GM04504 (cell line): Measurements from ENCODE around the gene MDH1.
"Not testable (repeated sequence)": the region's sequence is repeated elsewhere in the genome, so short reads cannot be mapped to it uniquely, and the experiment has no call there.

Experiments
- DNase-seq: peaks from one replicate; pipeline ENCODE4 v3.0.0-alpha.2; 2012; ENCODE audit warnings: low read depth

The MDH1 gene

GRCh38 chr2:63589148-63589958, 590 bp downstream of the MDH1 start:
- DNase-seq, result no peak

GRCh38 chr2:63590626-63591408, 2.1 kb downstream of the MDH1 start:
- DNase-seq, result no peak

GRCh38 chr2:63591566-63592175, 2.9 kb downstream of the MDH1 start:
- DNase-seq, result no peak

GRCh38 chr2:63594660-63595059, 5.9 kb downstream of the MDH1 start:
- DNase-seq, result no peak

- DNase-seq, result no peak
Measured at GRCh38 chr2:63596401-63596883, 7.7 kb downstream of the MDH1 start.

GRCh38 chr2:63598981-63599380, 10.2 kb downstream of the MDH1 start:
- no peak for DNase-seq

GRCh38 chr2:63600881-63601460, 12.2 kb downstream of the MDH1 start:
- no peak for DNase-seq

- DNase-seq, result no peak
Measured at GRCh38 chr2:63604666-63605065, 15.9 kb downstream of the MDH1 start.

- DNase-seq, result peak; percentile 39
Measured at GRCh38 chr2:63608865-63609264, 20.1 kb downstream of the MDH1 start.

- DNase-seq, result no peak
Measured at GRCh38 chr2:63610525-63610924, 21.8 kb downstream of the MDH1 start.

- DNase-seq, result peak; percentile 12
Measured at GRCh38 chr2:63613391-63613901, 24.7 kb downstream of the MDH1 start.

- peak; percentile 59 for DNase-seq
Measured at GRCh38 chr2:63614448-63614968, 25.7 kb downstream of the MDH1 start.

- DNase-seq, result peak; percentile 9
Measured at GRCh38 chr2:63614983-63615945, 26.5 kb downstream of the MDH1 start.

GRCh38 chr2:63617366-63617765, 28.6 kb downstream of the MDH1 start:
- DNase-seq, result no peak

GRCh38 chr2:63619328-63619727, 30.6 kb downstream of the MDH1 start:
- DNase-seq, result no peak

- DNase-seq, result no peak
Measured at GRCh38 chr2:63622751-63623150, 34.0 kb downstream of the MDH1 start.

GRCh38 chr2:63623763-63624162, 35.0 kb downstream of the MDH1 start:
- DNase-seq, result not testable (repeated sequence)

- no peak for DNase-seq
Measured at GRCh38 chr2:63627866-63628265, 39.1 kb downstream of the MDH1 start.

GRCh38 chr2:63628403-63628942, 39.7 kb downstream of the MDH1 start:
- no peak for DNase-seq

GRCh38 chr2:63631501-63631900, 42.7 kb downstream of the MDH1 start:
- DNase-seq, result no peak
